IPS-20b (cell line): ENCODE measurements around the gene ATG4C.
"Not testable (repeated sequence)": the region's sequence is repeated elsewhere in the genome, so short reads cannot be mapped to it uniquely, and the experiment has no call there.

ENCODE experiments used
- H3K27ac ChIP-seq: one replicate; pipeline ENCODE4 v1.5.1; 2013; ENCODE audit warnings: low read length
- H3K27me3 ChIP-seq: 2 replicates; pipeline ENCODE4 v1.6.1; 2013; ENCODE audit warnings: mild to moderate bottlenecking, low read length, inconsistent platforms; ENCODE audit not compliant: insufficient read depth
- H3K36me3 ChIP-seq: 2 replicates; pipeline ENCODE4 v1.6.1; 2013; ENCODE audit warnings: low read depth, mild to moderate bottlenecking, inconsistent platforms, low read length, moderate library complexity; ENCODE audit not compliant: insufficient read depth
- H3K4me1 ChIP-seq: 2 replicates; pipeline ENCODE4 v1.6.1; 2013; ENCODE audit warnings: mild to moderate bottlenecking, control low read depth, inconsistent platforms, low read length, moderate library complexity; ENCODE audit not compliant: insufficient read depth
- H3K4me3 ChIP-seq: 2 replicates; pipeline ENCODE4 v1.5.1; 2013; ENCODE audit warnings: mild to moderate bottlenecking, low read length, inconsistent platforms
- H3K9ac ChIP-seq: 2 replicates; pipeline ENCODE4 v1.6.1; 2013; ENCODE audit warnings: low read depth, mild to moderate bottlenecking, inconsistent platforms, low read length, moderate library complexity
- H3K9me3 ChIP-seq: 2 replicates; pipeline ENCODE4 v1.6.1; 2013; ENCODE audit warnings: mild to moderate bottlenecking, low read depth, low read length, inconsistent platforms; ENCODE audit not compliant: insufficient read depth

The ATG4C gene

DNA sequence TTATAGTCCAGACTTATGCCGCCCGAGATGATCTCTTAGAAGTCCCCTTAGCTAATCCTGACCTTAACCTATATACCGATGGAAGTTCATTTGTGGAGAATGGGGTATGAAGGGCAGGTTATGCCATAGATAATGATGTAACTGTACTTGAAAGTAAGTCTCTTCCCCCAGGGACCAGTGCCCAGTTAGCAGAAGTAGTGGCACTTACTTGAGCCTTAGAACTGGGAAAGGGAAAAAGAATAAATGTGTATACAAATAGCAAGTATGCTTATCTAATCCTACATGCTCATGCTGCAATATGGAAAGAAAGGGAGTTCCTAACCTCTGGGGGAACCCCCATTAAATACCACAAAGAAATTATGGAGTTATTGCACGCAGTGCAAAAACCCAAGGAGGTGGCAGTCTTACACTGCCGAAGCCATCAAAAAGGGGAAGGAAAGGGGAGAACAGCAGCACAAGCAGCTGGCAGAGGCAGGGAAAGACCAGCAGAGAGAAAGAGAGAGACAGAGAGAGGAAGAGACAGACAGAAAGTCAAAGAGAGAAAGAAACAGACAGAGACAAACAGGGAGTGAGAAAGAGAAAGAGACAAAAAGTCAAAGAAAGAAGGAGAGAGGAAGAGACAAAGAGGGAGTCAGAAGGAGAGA, 24.6 kb upstream of the ATG4C start:
- H3K27me3 ChIP-seq, result peaks cover 14% of the 10 kb centered on the region
- not testable (repeated sequence) for H3K4me3 ChIP-seq, H3K9ac ChIP-seq, H3K27ac ChIP-seq, H3K36me3 ChIP-seq
- peaks cover 11% of the 10 kb centered on the region for H3K9me3 ChIP-seq
- H3K4me1 ChIP-seq, result peaks cover 11% of the 10 kb centered on the region; the same call in 1 of the 2 replicates

DNA sequence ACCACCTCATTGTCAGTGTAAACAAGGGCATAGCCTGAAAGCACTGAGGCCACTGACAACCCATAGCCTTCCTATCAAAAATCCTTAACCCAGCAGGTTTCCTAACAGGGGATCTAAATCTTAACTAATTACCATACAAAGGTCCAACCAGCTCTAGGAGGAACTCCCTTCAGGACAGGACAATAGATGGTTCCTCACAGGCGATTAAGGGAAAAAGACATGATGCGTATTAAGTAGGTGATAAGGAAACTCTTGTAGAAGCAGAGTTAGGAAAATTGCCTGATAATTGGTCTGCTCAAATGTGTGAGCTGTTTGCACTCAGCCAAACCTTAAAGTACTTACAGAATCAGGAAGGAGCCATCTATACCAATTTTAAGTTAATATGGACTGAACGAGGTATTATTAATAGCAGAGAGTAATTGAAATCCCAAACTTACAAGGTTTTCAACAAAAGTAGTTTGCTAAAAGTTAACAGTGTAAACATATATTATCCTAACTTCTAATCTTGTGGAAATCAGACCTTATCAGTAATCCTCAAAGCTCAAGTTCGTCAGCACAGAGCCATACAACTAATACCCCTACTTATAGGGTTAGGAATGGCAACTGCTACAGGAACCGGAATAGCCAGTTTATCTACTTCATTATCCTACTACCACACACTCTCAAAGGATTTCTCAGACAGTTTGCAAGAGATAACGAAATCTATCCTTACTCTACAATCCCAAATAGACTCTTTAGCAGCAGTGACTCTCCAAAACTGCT, 23.7 kb upstream of the ATG4C start:
- H3K9ac ChIP-seq, H3K36me3 ChIP-seq, H3K4me1 ChIP-seq, H3K27ac ChIP-seq, H3K4me3 ChIP-seq: not testable (repeated sequence)
- peaks cover 11% of the 10 kb centered on the region for H3K9me3 ChIP-seq
- H3K27me3 ChIP-seq, result peaks cover 14% of the 10 kb centered on the region

DNA sequence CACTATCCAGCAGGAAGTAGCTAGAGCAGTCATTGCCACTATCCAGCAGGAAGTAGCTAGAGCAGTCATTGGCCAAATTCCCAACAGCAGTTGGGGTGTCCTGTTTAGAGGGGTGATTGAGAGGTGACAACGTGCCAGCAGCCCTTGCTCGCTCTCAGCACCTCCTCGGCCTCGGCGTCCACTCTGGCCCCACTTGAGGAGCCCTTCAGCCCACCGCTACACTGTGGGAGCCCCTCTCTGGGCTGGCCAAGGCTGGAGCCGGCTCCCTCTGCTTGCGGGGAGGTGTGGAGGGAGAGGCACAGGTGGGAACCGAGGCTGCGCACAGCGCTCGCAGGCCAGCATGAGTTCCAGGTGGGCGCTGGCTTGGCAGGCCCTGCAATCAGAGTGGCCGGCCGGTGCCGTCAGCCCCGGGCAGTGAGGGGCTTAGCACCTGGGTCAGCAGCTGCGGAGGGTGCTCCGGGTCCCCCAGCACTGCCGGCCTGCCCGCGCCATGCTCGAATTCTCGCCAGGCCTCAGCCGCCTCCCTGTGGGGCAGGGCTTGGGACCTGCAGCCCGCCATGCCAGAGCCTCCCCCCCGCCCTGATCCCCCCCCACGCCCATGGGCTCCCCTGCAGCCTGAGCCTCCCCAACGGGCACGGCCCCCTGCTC, 22.6 kb upstream of the ATG4C start:
- Histone ChIP-seq H3K27me3 (peaks cover 14% of the 10 kb centered on the region), H3K4me1 (peaks cover 14% of the 10 kb centered on the region; the same call in 1 of the 2 replicates), H3K9me3 (peaks cover 11% of the 10 kb centered on the region)
- not testable (repeated sequence) for H3K9ac ChIP-seq, H3K36me3 ChIP-seq, H3K4me3 ChIP-seq, H3K27ac ChIP-seq

DNA sequence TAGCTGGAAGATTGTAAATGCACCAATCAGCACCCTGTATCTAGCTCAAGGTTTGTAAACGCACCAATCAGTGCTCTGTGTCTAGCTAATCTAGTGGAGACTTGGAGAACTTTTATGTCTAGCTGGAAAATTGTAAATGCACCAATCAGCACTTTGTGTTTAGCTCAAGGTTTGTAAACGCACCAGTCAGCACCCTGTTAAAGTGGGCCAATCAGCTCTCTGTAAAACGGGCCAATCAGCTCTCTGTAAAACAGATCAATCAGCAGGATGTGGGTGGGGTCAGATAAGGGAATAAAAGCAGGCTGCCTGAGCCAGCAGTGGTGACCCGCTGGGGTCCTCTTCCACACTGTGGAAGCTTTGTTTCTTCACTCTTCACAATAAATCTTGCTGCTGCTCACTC, 21.9 kb upstream of the ATG4C start:
- not testable (repeated sequence) for H3K4me1 ChIP-seq, H3K4me3 ChIP-seq, H3K36me3 ChIP-seq, H3K9ac ChIP-seq, H3K27ac ChIP-seq
- Histone ChIP-seq H3K9me3 (peaks cover 11% of the 10 kb centered on the region), H3K27me3 (peaks cover 13% of the 10 kb centered on the region)

DNA sequence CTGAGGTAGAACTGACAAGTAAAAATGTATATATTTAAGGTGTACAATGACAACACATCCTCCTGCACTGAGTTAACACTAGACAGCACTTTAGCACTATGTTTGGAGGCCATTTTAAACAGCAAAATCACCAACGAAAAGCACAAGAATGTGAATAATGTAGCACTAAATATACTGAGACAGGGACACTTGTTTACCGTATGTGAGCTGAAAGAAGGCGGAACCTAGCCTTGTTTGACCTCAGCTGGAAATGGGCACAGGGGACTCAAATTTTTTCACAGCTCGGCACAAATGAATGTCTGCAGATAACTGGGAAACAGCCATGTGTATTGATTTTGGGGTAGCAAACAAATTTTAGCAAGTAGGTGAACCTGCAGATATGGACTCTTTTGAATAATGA, 18.0 kb upstream of the ATG4C start:
- no peaks in the 10 kb centered on the region for H3K36me3 ChIP-seq
- H3K9me3 ChIP-seq, result peaks cover 8% of the 10 kb centered on the region
- H3K27ac ChIP-seq, result peak overlapping the region; percentile 5
- peaks cover 7% of the 10 kb centered on the region; the same call in 1 of the 2 replicates for H3K4me1 ChIP-seq
- H3K27me3 ChIP-seq, result no peaks in the 10 kb centered on the region
- H3K4me3 ChIP-seq, result no peak overlapping the region
- H3K9ac ChIP-seq, result no peak overlapping the region

DNA sequence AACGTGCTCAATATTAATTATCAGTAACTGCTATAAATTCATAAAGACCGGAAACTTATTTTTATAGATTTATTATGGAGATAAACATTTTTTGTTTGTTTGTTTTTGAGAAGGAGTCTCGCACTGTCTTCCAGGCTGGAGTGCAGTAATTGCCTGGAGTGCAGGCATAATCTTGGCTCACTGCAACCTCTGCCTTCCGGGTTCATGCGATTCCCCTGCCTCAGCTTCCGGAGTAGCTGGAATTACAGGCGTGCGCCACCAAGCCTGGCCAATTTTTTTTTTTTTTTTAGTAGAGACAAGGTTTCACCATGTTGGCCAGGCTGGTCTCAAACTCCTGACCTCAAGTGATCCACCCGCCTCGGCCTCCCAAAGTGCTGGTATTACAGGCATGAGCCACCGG, 15.4 kb upstream of the ATG4C start:
- not testable (repeated sequence) for H3K36me3 ChIP-seq, H3K9me3 ChIP-seq, H3K4me1 ChIP-seq, H3K9ac ChIP-seq, H3K27ac ChIP-seq, H3K27me3 ChIP-seq, H3K4me3 ChIP-seq

DNA sequence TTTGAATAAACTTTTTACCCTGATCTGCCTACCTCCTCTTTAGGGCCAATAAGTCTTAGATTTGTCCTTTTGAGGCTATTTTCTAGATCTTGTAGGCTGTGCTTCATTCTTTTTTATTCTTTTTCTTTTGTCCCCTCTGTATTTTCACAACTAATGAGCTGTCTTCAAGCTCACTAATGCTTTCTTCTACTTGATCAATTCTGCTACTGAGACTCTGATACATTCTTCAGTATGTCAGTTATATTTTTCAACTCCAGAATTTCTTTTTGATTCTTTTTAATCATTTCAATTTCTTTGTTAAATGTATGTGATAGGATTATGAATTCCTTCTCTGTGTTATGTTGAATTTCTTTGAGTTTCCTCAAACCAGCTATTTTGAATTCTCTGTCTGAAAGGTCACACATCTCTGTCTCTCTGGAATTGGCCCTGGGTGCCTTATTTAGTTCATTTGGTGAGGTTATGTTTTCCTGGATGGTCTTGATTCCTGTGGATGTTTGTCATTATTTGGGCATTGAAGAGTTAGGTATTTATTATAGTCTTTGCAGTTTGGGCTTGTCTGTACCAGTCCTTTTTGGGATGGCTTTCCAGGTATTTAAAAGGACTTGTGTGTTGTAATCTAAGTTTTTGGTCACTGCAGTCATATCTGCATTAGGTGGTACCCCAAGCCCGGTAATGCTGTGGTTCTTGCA, 11.2 kb upstream of the ATG4C start:
- no peaks in the 10 kb centered on the region for H3K36me3 ChIP-seq
- H3K9ac ChIP-seq, result no peak overlapping the region
- no peak overlapping the region for H3K4me3 ChIP-seq
- H3K4me1 ChIP-seq, result no peaks in the 10 kb centered on the region; the same call in 1 of the 2 replicates
- no peaks in the 10 kb centered on the region for H3K9me3 ChIP-seq
- H3K27me3 ChIP-seq, result no peaks in the 10 kb centered on the region
- no peak overlapping the region for H3K27ac ChIP-seq

DNA sequence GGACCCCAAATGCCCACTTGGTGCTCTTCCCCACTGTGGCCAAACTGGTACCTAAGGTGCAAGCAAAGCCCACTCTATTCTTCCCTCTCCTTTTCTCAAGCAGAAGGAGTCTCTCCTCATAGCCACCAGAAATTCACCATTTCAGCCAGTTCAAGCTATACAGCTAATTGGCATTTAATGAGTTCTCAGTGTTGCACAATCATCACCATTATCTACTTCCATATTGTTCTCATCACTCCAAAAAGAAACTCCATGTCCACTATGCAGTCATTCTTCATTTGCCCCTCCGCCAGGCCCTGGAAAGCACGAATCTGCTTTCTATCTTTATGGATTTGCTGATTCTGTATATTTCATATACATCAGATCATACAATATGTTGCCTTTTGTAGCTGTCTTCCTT, 9.9 kb upstream of the ATG4C start:
- H3K27me3 ChIP-seq, result no peaks in the 10 kb centered on the region
- H3K4me3 ChIP-seq, result no peak overlapping the region
- H3K36me3 ChIP-seq, result no peaks in the 10 kb centered on the region
- no peaks in the 10 kb centered on the region for H3K9me3 ChIP-seq
- no peak overlapping the region for H3K27ac ChIP-seq
- H3K4me1 ChIP-seq, result peaks cover 6% of the 10 kb centered on the region
- H3K9ac ChIP-seq, result no peak overlapping the region

DNA sequence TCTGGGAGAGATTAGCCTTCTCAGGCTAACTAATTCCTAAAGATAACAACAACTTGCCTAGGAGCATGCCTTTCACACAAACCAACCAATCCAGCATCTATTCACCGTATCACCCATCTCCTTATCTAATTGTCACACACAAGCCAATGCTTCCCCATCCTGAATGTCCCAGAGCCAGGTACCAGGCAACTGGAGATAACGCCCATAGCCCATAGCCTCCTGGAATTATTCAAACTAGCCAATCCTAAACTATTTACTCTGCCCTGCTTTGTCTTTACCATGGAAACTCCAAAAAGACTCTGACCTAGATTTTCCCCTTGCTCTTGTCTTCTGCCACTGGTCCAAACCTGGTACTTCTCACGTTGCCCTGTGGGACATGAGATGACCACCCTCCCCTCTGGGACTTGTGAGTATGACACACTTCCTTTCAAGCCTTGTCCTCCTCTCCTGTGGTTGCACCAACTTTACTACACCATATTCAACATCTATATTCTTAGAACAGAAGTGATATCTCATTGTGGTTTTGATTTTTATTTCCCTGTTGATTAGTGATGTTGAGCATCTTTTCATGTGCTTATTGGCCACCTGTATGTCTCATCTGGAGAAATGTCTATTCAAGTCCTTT, 8.8 kb upstream of the ATG4C start:
- H3K27ac ChIP-seq, result no peak overlapping the region
- no peaks in the 10 kb centered on the region for H3K9me3 ChIP-seq
- H3K9ac ChIP-seq, result no peak overlapping the region
- no peak overlapping the region for H3K4me3 ChIP-seq
- peaks cover 6% of the 10 kb centered on the region for H3K4me1 ChIP-seq
- no peaks in the 10 kb centered on the region for H3K36me3 ChIP-seq
- no peaks in the 10 kb centered on the region for H3K27me3 ChIP-seq

DNA sequence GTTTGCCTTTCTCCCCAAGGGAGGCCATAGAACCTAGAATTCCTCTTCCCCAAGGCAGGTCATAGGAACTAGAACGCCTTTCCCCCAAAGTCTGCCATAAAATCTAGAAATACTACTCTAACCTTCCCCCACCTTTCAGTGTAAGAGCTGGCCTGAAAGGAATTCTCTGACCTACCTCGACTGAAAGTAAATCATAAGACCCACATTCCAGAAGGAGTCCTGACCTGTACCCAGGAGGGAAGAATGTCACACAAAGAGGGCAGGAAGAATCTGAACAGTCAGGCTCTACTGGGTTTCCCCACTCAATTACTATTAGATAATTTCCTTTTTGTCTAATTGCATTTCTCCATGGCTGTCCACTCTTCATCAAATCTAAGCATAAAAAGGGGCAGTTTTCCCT, 5.7 kb upstream of the ATG4C start:
- Histone ChIP-seq H3K9ac (no peak overlapping the region), H3K4me3 (no peak overlapping the region), H3K4me1 (peaks cover 6% of the 10 kb centered on the region), H3K27ac (no peak overlapping the region), H3K9me3 (no peaks in the 10 kb centered on the region), H3K36me3 (no peaks in the 10 kb centered on the region), H3K27me3 (no peaks in the 10 kb centered on the region)

DNA sequence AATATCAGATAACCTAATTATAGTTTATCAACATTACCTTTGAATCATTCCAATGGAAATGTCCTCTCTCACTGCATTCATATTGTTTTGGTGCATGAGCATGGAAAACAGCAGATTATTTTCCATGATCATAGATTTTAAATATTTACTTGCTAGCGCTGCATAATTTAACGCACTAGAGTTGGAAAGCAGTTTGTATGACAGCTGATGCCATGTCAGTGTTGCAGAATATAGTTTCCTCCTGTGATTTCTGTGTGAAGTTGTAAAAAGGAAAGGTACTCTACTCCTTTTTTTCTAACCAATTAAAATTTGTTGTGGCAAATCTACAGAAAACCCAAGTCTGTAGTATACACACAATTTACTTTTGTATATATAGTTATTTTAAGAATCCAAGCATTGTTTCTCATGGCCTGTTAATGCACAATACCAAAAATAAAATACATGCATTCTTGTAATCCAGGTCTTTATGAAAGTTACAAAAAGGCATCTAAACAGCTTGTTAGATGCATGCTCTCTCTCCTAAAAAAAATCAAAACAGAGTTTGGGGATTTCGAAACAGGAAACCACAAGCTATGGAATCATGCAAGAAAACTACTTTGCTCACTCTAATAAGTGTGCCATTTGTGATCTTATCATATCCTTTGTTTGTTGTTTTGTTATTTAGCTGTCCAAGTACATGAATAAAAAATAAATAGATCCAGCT, 1.9 kb upstream of the ATG4C start:
- Histone ChIP-seq H3K9ac (no peak overlapping the region), H3K4me3 (no peak overlapping the region), H3K27ac (no peak overlapping the region)

More for the DNA sequence above, 1.9 kb upstream of the ATG4C start:
- Histone ChIP-seq H3K36me3 (no peaks in the 10 kb centered on the region), H3K9me3 (no peaks in the 10 kb centered on the region), H3K27me3 (no peaks in the 10 kb centered on the region), H3K4me1 (peaks cover 13% of the 10 kb centered on the region)
